Pulmonary artery endothelial cell (primary cell): ENCODE measurements around the gene ACVRL1. TPM values are rescaled to one million over a fixed set of nuclear protein-coding genes. Genes with fewer than 3 reads are reported as not detected.

Experiments used
- DNase-seq: peaks from one replicate; pipeline ENCODE4 v3.0.0-alpha.2; 2011; ENCODE audit warnings: low read depth, low spot score
- total RNA-seq: library from RNA; depleted of rRNA; stranded (reverse); fragments of >200 nt; gene quantifications from 2 replicates; pipeline ENCODE4 v1.2.3, GENCODE V29; 2014

ACVRL1 gene
- total RNA-seq, 1 donor from 2014 or later = 664 TPM

DNA sequence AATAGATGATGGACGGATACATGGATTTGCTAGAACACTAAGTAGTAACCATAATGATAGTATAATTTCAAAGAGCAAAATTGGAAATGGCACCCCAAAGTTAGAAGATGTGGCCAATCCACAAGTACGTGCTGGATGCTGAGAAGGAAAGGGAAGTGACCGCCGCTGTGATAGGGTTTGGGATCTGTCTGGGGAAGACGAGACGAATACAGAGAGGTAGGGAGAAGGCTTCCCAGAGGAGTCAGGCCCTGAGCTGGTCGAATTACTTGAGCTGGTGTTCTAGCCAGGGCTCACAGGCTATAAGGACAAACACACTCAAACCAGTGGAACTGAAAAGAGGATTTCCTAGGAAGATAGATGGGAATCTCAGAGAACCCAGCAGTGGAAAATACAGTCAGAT is 34.8 kb downstream of the ACVRL1 start:
- DNase-seq = no peak

DNA sequence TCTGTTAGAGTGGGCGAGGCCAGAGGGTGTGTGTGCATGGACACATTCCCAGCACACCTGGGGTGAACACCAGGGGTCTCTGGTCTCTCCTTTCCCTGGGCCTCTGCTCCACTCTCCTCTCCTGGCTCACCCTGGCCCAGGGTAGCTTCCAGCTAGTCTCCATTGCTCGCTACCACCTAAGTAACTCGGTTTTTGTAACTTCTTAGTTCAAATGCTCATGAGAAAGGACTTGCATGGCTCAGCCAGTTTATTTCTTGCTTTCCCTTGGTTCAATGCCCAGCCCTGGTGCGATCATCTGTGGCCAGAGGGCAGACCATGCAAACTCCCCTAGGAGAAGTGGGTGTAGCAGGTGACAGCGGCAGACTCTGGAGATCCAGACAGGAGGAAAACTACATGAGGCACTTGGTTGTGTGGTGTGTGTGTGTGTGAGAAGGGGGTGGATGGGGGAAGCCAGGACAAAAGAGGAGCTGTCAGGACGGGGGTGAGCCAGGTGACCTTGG is 35.2 kb downstream of the ACVRL1 start:
- DNase-seq = no peak

DNA sequence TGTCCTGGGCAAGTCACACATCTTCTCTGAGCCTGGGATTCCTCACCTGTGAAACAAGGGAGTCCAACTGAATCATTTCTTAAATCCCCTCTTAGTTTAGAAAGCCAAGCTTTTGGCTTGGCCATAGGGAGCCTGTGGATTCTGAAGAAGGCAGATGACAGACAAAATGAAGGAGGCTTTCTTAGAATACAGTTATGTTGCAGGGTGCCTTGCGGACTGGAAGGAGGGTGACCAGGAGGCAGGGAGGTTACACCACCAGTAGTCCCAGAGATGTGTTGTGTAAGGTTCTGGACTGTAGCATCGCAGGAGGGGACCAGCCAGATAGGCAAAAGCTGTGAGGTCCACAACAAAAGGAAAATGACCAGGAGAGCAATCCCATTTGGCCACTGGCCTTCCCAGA is 36.0 kb downstream of the ACVRL1 start:
- DNase-seq = no peak

DNA sequence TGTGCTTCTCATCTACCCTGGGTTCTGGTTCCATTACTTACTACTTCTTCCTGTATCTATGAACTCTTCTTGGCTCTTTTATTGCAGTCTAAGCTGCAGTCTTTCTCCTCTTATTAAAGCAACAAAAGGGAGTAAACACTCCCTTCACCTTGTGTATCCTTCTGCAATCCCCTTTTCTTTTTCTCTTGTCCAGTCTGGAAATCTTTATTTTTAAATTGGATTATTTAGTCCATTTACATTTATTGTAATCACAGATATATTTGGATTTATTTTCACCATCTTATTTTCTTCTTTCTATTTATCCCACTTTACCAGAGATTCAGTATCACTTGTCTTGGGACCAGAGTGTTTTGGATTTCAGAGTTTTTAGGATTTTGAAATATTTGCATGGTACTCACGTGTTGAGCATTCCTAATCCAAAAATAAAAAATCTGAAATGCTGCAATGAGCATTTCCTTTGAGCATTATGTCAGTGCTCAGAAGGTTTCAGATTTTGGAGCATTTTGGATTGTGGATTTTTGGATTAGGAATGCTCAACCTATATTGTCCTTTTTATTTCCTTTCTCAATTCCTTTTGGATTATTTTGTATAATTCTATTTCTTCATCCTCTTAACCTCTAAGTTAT is 37.4 kb downstream of the ACVRL1 start:
- no peak for DNase-seq

DNA sequence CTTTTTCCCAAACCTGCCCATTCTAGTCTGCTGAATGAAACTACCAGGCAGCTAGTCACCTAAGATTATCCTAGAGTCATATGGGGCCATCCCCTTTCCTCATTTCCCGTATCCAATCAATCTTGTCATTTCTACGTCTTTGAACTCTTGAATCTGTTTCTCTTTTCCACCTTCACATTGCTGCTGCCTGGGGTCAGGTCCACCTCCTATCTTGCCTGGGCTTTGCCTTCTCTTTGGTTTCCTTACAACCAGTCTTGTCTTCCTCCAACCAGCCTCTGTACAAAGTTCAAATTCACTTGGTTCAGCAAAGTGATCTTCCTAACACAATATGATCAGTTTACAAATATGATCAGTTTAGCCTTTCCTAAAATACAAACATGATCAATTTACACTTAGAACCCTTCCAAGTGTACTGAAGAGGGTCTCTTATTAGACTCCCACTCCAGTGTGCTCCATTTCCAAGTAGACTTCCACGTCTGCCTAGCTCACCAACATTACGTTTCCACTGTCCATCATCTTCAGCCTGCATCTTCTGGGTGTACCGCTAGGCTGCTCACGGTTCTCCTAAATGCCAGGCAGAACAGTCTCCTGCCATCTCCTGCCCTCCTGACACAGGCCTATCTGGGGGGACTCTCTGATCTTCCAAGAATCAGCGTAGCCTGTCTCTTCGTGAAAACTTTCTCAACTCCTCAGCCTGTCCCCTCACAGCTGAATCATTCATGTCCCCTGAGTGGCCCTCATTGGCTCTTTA is 40.1 kb downstream of the ACVRL1 start:
- no peak for DNase-seq

DNA sequence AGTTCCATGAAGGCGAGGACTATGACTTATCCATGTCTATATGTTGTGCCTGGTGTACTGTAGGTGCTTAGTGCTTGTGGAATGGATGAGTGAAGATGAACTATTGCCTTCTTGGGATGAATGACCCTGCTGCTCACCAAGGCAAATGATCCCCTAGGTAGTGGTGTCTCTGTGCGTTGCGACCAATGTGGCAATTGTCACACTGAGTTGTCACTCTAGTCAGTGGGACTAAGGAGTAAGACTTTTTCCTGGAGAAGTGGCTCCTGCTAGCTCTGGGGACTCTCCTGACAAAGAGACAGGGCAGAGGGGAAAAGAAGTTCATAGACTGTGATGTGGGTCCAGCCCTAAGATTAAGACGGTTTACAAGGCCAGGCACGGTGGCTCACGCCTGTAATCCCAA is 40.8 kb downstream of the ACVRL1 start:
- no peak for DNase-seq

DNA sequence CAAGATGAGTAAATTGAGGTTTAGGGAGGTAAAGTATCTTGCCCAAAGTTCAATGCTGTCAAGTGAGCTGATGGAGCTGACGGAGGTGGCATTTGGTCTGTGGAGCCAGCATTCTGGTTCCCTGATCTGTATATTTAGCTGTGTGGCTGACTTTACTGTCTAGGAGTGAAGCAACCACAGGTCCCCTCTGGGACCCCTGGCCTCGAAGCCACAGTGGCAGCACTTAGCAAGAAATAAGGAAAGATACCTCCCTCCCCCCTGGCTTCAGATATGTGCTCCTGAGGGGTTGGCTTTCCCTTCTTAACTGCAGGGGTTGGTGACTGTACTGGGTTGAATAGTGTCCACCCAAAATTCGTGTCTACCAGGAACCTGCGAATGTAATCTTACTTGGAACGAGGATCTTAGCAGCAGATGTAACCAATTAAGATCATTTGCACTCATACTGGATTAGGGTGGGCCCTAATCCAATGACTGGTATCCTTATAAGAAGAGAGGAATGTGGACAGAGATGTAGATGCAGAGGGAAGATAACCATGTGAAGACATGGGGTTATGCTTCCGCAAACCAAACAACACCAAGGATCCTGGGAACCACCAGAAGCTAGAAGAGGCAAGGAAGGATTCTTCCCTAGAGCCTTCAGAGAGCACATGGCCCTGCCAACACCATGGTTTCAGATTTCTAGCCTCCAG is 42.2 kb downstream of the ACVRL1 start:
- no peak for DNase-seq

DNA sequence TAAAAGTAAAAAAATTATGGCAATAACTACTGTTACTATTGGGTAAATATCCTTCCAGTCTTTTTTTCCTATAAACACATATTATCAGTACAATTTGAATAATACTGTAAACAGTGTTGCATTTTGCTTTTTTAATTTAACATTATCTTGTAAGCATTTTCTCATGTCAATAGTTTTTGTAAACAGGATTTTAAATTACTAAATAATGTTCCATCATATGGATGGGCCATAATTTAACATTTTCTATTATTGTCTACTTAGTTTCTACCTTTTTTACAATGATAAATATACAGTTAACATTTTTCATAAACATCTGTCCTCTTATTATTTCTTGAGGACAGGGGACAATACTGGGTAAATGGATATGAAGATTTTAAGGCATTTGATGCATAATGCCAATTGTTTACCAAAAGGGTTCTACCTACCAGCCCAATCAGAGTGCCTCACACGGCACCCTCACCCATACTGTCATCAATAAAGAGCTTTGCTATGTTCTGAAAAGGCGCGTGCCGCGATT is 43.4 kb downstream of the ACVRL1 start:
- DNase-seq = no peak

DNA sequence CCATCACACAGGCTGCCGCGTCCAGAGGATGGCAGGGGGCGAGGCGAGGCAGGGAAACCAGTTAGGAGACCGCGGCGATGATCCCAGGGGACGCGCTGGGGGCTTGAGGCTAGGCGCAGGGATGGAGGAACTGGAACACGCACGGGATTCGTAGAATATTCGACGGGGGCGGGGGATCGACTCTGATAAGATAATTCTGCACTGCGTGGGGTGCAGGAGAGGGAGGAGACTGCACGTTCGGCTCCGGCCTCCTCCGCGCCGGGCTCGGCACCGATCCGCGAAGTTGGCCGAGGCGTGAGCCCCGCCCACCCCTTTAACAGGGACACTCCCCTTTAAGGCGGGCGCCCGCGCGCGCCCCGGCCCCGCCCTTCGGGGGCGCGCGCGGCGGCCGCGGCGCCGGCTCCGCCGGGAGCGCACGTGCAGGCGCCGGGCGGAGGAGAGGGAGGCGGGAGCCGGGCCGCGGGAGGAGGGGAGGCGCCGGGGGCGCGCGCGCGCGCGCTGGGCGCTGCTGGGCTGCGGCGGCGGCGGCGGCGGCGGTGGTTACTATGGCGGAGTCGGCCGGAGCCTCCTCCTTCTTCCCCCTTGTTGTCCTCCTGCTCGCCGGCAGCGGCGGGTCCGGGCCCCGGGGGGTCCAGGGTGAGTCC is 44.0 kb downstream of the ACVRL1 start, which contains the start of gene ACVR1B:
TSS of gene ACVR1B (plus strand) at position 501 of the 644 bp plus-strand sequence. CDS start at position 546, 45 bp downstream.
- DNase-seq = peak; percentile 67

DNA sequence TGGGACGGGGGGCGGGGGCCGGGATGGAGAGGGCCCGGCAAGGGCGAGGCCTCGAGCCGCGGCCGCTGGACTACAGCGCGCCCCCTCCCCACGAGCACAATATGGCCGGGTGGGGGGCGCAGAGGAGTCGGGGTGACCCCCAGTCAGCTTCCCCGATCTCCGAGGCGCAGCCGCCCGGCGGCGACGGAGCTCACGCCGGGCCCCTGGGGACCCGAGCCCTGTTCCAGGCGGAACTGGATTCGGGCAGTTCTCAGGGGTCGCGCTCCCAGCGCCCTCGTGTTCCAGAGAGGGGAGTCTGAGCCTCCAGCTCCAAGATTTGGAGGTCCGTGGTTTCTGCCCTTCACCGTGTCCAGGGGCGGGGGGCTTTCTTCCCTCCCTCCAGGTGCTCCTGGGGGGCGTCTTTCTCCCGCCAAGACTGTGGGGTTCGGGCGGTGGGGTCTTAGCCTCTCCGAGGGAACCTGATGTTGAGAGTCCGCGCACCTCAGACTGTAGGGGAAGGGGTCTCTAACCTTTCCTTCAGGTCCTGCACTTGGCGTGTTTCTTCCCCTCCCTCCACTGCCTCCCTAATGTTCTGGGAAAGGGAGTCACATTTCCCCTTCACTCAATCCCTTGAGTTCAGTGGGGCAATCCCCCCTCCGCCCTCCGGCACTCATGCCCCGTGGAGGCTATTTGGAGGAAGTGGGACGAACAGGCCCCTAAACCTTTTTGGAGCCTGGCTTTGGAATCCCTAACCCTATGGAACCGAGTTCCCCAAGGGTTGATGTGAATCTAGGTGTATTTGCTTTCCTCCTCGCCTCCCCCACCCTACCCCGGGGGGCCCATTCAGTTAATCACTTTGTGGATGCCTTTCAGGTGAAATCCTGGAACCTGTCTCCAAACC is 44.8 kb downstream of the ACVRL1 start:
- DNase-seq = no peak

DNA sequence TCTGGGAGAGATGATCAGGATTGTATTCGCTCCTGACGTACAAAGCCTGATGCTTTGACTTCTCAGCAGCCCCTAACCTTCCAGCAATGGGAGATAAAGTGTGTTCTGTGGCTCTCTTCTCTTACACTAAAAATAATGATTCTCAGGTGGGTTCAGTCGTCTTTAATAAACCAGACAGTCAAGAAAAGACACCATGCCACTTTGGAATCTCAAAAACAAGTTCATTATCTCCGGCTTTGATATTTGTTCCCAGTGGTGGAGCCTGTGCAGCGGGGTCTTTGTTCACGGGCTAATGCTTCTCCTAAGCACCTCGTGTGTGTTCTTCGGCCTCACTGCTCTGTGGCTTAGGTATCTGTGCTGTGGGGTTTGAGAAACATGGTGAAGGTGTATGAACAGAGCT is 45.8 kb downstream of the ACVRL1 start:
- no peak for DNase-seq

DNA sequence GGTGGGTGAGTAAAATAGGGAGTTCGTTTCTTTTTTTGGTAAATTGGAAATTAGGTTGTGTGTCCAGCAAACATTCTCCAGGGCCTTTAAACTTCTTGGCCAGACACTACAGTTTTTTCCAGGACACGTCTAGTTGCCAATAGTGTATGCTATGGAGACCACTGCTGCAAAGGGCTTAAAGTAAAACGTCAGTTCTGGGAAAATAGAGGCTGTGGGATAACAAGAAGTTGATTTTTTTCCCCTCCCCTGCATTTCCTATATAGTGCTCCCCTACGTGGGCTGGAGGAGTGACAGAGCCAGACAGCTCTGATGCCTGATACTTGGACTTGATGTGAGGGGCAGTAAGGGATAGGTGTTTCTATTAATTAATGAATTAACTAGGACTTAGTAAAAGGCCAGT is 46.6 kb downstream of the ACVRL1 start:
- no peak for DNase-seq

DNA sequence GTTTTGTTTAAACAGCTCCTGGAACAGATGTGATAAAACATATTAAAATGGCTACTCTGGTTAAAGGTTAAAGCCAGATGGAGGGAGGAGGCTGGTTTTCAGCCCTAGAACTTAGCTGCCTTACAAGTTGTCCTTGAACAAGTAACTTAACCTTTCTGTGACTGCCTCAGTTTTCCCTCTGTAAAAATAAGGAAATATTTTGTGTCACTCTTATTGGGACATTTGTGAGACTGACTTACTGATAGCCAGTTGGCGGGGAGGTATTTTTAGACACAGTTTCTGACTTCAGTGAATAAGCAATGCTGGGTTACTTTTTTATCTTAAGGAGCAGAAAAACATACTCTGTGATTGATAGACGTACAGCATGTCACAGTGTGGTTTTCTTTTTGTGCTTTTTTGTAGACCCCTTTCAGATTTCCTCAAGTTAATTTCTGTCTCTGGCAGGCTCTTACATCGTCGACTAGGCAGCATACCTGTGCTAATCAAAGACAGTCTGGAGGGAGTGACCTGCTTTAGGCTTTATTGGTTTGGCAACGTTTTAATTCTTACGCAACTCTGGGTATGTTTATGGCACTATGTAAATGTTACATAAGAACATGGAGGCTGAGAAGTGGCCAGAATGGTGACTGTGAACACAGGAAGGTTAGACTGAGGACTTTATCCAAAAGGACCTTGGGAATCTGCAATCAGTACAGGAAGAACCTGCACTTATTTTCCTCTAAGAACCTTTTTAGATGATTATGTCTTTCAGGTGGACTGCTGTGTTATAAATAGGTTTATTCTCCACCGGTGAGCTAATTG is 47.5 kb downstream of the ACVRL1 start:
- DNase-seq = no peak

DNA sequence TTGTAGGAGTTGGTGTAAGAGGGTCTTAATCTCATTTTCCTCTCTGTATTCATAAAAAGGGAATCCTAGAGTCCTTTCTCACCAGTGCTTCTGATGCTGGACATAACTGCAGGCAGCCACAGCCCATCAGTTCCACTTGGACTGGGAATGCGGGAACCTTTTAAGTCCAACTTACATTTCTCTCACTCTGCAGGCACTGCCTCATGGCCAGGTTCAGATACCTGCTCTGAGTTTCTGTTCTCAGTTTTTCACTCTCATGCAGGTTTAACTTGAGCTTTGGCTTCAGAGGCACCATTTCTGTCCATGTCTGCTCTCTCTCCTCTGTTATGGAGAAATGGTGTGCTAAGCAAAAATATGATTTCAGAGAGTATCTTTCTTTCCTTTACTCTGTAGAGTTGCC is 48.4 kb downstream of the ACVRL1 start:
- no peak for DNase-seq

DNA sequence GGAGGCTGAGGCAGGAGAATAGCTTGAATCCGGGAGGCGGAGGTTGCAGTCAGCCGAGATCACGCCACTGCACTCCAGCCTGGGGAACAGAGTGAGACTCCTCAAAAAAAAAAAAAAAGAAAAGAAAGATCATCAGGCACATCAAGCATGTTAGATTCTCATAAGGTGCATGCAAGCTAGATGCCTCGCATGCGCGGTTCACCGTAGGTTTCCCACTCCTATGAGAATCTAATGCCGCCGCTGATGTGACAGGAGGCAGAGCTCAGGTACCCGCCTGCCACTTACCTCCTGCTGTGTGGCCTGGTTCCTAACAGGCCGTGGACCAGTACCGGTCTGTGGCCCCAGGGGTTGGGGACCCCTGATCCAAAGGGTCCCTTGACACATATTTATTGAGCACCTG is 51.2 kb downstream of the ACVRL1 start:
- DNase-seq = no peak

DNA sequence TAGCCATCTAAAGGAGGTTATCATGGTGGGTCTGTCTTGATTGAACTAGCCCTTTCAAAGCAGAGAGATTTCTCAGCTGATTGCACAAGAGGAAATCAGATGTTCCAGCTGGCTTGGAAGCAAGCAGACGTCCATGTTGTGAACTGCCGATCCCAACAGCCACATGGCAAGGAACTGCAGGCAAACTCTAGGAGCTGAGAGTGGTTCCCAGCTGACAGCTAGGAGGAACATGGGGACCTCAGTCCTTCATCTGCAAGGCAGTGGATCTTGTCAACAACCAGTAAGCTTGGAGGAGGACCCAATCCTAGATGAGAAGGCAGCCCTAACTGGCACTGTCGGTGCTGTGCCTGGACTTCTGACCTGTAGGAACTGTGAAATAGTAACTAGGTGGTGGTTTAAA is 51.9 kb downstream of the ACVRL1 start:
- no peak for DNase-seq

DNA sequence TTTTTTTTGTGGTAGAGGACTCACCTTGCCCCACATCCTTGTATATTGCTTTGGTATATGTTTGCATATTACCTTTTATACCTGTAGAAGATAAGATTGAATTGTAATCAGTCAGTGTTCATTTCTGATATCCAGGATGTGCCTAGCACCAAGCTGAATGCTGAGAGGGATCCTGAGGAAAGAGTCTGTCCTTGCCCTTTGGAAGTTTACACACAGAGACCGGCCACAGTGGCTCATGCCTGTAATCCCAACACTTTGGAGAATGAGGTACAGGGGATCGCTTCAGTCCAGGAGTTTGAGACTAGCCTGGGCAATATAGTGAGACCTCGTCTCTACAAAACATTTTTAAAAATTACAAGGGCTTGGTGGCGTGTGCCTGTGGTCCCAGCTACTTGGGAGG is 52.6 kb downstream of the ACVRL1 start:
- no peak for DNase-seq

DNA sequence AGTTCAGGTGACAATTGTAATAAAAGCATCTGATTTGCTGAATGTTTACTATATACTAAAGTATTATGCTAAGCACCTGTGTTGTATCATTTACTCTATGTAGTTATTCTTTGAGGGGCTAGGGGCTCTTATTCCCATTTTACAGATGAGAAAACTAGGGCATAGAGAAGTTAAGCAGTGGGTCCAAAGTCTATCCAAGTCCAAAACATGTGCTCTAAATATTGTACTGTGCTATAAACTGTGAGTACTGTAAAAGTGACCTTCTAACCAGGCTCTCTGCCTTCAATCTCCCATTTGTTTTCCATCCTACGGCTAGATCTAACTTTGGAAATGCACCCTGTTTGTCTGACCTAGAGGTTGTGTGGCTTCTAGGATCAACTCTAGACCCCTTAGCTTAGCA is 53.2 kb downstream of the ACVRL1 start:
- DNase-seq = no peak

DNA sequence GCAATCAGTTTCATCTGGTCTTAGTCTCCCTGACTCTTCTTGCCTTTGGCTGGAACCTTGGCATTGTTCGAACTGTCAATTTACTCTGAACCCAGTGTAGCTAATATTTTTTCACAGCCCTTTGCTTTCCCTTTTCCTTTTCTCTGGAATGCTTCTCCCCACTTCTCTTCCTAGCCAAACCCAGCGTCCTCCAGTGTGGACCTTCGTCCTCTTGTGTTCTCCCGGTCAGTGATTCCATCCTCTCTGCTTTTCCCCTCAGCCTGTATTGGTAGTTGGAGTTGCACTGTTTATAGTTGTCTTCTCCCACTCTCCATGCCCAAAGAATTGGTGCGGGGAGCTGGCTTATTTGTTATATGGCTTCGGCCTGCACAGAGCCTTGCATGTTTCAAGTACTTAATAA is 53.6 kb downstream of the ACVRL1 start:
- no peak for DNase-seq

DNA sequence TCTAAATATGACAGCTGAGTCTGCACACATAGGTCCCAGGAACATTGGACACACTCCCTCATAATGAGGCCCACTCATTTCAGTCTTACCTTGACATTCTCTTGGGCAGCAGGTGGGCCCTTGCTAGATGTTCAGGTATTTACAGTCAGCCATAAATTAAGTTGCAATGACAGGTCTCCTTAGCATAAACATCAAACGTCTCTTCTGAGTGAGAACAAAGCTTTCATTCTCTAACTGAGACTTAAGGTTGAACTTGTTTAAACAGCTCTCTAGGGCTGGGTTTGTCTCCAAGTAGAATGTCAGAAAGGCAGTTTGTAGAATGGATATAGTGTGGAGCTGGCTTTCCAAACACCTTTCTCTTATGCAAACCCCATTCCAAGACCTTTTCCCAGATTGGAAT is 54.5 kb downstream of the ACVRL1 start:
- DNase-seq = no peak
